ENCODE data around the gene CRYBG3. TPM values are rescaled to one million over a fixed set of nuclear protein-coding genes. Genes with fewer than 3 reads are reported as not detected.

CRYBG3 gene
- total and polyA plus RNA-seq, 9 donors: 5.8 to 16.1 (median 13.0) TPM

GRCh38 chr3:97823046-97824004, 1.5 kb downstream of the CRYBG3 start:
- Histone ChIP-seq H3K27me3 (no peaks in the 10 kb centered on the region), H3K36me3 (no peaks in the 10 kb centered on the region), H3K9me3 (no peaks in the 10 kb centered on the region), H3K4me1 (ENCODE audit: insufficient read depth) (peaks cover 1% of the 10 kb centered on the region), H3K4me3 (peak overlapping the region; percentile 70), H3K27ac (no peak overlapping the region)
- no peak for TF ChIP-seq EP300 (IDR thresholded peaks at IDR 0.05)
- TF ChIP-seq CTCF (IDR thresholded peaks at IDR 0.05): no peak
- no peak for TF ChIP-seq POLR2A (IDR thresholded peaks at IDR 0.05)
- no peak for DNase-seq
- intact Hi-C loops (cut with DNase I): no loop called here
- 37 to 49% (median 44%) methylated on average over 17 of the region's 17 CpGs for WGBS, 3 donors

GRCh38 chr3:97825101-97825500, 3.3 kb downstream of the CRYBG3 start:
- Histone ChIP-seq H3K4me3 (no peak overlapping the region), H3K27ac (no peak overlapping the region), H3K9me3 (no peaks in the 10 kb centered on the region), H3K36me3 (no peaks in the 10 kb centered on the region), H3K27me3 (no peaks in the 10 kb centered on the region), H3K4me1 (ENCODE audit: insufficient read depth) (peaks cover 1% of the 10 kb centered on the region)
- intact Hi-C loops (cut with DNase I): no loop called here
- WGBS, 3 donors: 83 to 94% (median 87%) methylated on average over 1 of the region's 1 CpG
- no peak for DNase-seq
- TF ChIP-seq CTCF (IDR thresholded peaks at IDR 0.05) (no peak), POLR2A (IDR thresholded peaks at IDR 0.05) (no peak), EP300 (IDR thresholded peaks at IDR 0.05) (no peak)

- no peak overlapping the region for H3K27ac ChIP-seq
- intact Hi-C loops (cut with DNase I): no loop called here
- TF ChIP-seq EP300 (IDR thresholded peaks at IDR 0.05) (no peak), POLR2A (IDR thresholded peaks at IDR 0.05) (no peak), CTCF (IDR thresholded peaks at IDR 0.05) (no peak)
- H3K4me3 ChIP-seq: no peak overlapping the region
- no peaks in the 10 kb centered on the region for H3K9me3 ChIP-seq
- H3K4me1 ChIP-seq (ENCODE audit: insufficient read depth): peaks cover 1% of the 10 kb centered on the region
- no peaks in the 10 kb centered on the region for H3K36me3 ChIP-seq
- WGBS, 3 donors: 70 to 83% (median 81%) methylated on average over 2 of the region's 2 CpGs
- H3K27me3 ChIP-seq: no peaks in the 10 kb centered on the region
- no peak for DNase-seq
These were observed 6.1 kb downstream of the CRYBG3 start for GRCh38 chr3:97827741-97828471.

- 88 to 90% (median 89%) methylated on average over 2 of the region's 2 CpGs for WGBS, 3 donors
- Histone ChIP-seq H3K27ac (no peak overlapping the region), H3K9me3 (no peaks in the 10 kb centered on the region), H3K4me3 (no peak overlapping the region), H3K36me3 (no peaks in the 10 kb centered on the region), H3K27me3 (no peaks in the 10 kb centered on the region), H3K4me1 (ENCODE audit: insufficient read depth) (peaks cover 1% of the 10 kb centered on the region)
- TF ChIP-seq EP300 (IDR thresholded peaks at IDR 0.05) (no peak), CTCF (IDR thresholded peaks at IDR 0.05) (no peak), POLR2A (IDR thresholded peaks at IDR 0.05) (no peak)
- no peak for DNase-seq
- intact Hi-C loops (cut with DNase I): no loop called here
These were observed 7.4 kb downstream of the CRYBG3 start for GRCh38 chr3:97829198-97829597.

All from ovary (tissue), 9 donors.